Kidney glomerular epithelial cell (primary cell): ENCODE measurements around the gene TBC1D14.
"Not testable (repeated sequence)": the region's sequence is repeated elsewhere in the genome, so short reads cannot be mapped to it uniquely, and the experiment has no call there.

ENCODE experiments used
- DNase-seq: peaks from one replicate; lab custom pipeline; 2025; lab: John Stamatoyannopoulos, UW

TBC1D14 gene

GRCh38 chr4:6910340-6910959, 824 bp downstream of the TBC1D14 start:
- DNase-seq, result peak; percentile 6

DNA sequence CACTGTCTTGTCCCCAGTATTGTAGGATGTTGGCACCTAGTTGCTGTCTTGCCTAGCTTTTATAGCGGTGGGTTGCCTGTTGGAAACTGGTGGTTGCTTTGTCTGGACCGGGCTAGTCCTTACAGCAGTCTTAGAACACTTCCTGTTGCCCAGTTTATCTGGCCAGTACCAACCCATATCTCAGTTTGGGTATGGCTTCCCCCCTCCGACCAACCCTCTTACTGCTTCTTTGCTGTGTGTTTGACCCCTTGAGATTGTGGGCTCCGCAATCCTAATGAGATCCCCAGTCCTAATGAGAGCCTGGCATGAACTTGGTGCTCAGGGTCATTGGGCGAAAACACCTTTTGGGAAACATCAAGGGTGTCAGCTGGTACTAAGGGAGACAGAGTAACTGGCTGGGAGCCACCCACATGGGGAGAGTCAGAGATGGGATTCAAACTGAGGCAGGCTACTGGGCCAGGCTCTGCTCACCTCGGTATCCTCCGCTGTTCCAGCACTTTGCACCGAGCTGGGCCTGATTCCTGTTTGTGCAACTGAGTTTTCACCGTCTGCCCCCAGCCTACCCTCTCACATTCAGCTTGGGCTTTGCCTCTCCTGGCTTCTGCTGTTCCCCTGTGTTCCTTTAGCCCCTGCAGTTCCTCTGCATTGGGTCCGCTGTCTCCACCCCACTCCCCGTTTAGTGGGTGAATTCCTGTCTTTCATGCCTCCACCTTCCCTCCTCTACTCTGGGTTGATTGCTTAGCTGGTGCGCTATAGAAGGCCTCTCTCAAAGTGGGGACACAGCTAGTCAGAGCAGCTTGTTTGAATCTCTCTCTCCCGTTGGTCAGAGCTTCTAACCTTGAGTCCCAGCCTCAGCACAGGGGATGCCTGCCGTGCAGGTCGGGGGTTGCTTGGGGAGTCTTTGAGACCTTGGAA, 1.6 kb downstream of the TBC1D14 start:
- DNase-seq, result no peak

- not testable (repeated sequence) for DNase-seq
Measured at GRCh38 chr4:6911917-6912316, 2.3 kb downstream of the TBC1D14 start.

DNA sequence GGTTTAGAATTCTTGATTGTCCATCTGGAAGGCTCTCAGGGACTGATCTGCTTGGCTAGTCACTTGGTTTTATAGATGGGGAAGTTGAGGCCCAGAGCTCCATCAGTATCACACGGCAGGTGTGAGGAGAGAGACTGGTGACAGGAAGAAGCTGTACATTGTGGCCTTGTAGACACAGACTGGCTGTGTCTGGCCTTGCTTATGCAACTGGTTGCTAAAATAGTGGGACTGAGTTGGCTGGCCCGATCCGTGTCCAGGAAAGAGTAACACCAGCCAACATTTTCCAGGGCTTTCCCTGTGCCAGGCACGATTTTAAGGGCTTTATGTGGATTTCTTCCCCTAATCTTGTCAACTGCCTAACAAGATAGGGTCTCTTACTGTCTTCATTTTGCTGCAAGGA, 2.8 kb downstream of the TBC1D14 start:
- DNase-seq, result no peak

- no peak for DNase-seq
Measured at GRCh38 chr4:6913350-6913905, 3.8 kb downstream of the TBC1D14 start.

- DNase-seq, result no peak
Measured at GRCh38 chr4:6914448-6914847, 4.8 kb downstream of the TBC1D14 start.

DNA sequence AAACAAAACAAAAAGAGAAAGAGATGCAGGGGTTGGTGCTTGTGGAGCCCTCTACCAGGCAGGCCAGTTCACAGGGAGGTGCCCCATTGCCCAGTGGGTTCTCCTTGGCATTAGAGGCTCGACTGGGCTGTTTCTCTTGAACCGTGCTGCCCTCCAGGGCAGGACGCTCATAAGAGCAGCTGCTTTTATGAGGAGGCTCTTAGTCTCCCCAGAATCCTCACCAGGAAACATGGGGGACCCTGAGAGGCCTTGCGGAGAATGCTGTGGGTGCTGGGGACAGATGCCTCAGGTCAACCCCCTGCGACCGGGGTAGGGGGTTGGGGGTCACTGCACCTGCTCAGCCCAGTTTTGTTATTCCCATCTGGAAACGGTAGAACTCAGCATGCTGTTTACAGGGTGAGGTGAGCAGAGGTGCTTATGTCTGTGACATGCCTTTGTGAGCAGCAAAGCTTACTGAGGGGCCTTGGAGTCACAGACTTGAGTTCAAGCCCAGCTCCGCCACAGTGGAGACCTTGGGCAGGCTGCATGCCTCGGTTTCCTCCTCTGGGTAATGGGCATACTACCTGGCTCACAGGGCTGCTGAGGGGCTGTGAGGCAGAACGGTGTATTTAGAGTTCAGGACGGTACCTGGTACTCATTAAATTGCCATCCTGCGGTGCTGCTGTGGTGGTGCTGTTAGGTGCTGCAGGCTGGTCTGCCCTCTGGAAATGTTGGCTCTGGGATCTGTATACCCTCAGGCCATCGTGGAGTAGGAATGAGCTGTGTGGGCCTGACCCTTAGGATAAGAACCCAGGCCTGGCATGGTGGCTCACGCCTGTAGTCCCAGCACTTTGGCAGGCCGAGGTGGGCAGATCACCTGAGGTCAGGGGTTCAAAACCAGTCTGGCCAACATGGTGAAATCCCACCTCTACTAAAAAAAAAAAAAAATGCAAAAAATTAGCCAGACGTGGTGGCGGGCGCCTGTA, 5.7 kb downstream of the TBC1D14 start:
- DNase-seq, result no peak

DNA sequence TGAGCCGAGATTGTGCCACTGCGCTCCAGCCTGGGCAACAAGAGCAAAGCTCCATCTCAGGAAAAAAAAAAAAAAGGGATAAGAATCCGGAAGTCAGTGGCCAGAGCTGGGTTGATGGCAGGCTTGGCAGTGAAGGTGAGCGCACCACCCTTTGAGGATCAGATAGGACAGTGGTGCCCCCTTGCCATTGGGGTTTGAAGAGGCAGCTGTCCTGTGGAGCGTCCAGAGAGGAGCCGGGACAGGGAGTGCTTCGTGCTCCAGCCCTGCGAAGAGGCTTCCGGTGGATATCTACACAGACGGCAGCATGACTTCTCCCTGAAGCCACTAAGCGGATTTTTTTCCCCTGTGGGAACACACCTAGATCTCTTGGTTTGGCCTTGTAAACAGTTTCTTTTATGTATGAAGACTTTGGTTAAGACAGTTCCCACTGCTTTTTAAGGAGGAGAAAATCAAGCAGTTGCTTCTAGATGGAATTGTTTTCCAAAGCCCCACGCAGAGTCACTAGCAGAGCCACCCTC, 6.5 kb downstream of the TBC1D14 start:
- DNase-seq, result no peak

DNA sequence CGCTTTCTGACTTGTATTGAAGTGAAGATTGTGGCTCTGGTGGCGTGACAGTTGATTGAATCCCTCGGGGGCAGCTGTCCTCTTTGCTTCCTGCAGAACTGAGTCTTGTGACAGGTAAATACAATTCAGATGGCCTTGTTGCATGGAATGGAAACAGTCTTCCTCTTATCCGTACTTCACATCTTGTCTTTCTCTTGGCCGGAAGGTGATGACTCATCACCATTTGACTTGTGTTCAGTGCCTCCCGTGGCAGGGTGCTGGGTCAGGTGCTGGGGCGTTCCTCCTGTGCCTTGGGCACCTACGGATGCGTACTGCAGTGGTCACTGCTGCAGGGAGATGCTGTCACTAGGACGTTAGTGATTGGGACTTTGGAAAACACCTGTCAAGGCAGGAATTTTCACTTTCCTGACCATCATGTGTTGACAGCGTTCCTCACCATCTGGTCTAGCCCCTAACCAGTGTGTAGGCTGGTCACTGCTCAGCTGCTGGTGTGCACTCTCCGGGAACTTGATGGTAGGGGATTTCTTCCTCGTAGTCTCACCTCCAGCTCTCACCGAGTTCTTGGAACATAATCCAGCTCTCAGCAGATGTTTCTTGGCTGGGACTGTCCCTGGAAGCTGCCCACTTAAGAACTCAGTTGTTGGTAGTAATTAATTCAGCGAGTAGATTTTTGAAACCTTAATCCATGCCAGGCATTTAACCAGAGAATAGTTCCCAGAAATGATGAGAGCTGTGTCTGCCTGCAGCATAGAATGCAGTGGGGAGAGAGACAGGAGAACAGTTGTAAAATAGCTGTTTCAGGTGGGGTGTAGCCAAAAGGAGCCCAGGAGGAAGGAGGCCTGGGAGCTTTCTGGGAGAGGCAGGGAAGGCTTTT, 7.2 kb downstream of the TBC1D14 start:
- no peak for DNase-seq

GRCh38 chr4:6917461-6918271, 8.0 kb downstream of the TBC1D14 start:
- DNase-seq, result peak; percentile 12

GRCh38 chr4:6918338-6918737, 8.7 kb downstream of the TBC1D14 start:
- DNase-seq, result no peak

DNA sequence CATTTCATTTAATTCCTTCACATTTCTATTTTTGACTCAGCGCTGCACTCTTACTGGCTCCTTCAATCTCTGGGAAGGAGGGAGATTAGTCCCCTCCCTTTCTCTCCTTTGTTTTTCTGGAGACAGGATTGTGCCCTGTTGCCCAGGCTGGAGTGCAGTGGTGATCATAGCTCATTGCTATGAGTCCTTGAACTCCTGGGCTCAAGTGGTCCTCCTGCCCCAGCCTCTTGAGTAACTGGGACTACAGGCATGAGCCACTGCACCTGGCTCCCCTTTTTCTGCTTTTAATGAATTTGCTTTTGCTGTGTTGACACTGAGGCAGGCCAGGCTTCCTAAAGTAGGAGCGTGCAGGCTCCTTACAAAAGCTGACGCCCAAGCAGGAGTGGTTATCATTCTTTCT, 10.5 kb downstream of the TBC1D14 start:
- no peak for DNase-seq

DNA sequence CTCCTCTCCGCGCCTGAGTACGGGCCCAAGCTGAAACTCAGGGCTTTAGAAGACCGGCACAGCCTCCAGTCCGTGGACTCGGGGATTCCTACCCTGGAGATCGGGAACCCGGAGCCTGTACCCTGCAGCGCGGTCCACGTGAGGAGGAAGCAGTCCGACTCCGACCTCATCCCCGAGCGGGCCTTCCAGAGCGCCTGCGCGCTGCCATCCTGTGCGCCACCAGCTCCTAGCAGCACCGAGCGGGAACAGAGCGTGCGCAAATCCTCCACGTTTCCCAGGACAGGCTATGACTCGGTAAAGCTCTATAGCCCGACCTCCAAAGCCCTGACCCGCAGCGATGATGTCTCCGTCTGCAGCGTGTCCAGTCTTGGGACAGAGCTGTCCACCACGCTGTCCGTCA, 13.9 kb downstream of the TBC1D14 start:
- no peak for DNase-seq

GRCh38 chr4:6924361-6924779, 14.7 kb downstream of the TBC1D14 start:
- no peak for DNase-seq

DNA sequence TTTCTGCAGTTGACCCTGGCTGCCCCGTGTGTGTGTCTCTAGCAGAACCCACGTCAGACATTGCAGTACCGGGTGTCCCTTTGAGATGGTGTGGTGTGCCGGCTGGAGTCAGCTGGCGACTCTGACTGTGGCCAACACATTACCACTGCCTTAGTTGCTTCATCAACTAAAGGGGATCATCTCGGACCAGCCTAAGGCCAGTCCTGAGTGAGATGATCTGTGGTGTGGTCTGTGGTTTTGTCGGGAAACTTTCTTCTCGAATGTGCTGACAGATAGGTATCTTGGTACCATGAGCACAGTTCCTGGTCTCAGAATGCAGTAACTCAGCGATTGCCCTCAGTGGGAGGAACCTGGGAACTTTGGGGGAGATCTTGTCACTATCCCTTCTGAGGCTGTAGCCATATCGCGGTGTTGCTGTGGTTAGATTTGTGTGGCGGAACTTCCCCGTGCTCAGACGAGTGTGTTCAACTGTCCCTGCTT, 15.8 kb downstream of the TBC1D14 start:
- no peak for DNase-seq

DNA sequence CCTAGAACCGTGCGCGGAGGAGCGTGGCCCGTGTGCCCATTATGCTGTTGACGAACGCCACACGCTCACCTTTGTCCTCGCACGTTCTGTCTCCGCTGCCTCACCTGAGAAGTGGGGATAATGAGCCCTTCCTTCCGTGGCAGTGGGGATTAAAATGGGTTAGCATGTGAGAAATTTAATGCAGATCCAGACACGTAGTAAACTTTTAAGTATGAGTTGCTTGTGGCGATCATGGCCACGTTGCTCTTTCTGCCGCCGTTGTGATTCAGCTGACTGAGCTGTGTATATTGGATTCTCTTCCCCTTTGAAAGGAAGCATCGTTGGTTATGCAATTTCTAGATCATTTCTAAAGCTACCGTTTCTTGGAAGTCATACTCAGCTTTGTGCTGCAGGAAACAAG, 16.5 kb downstream of the TBC1D14 start:
- DNase-seq, result no peak

DNA sequence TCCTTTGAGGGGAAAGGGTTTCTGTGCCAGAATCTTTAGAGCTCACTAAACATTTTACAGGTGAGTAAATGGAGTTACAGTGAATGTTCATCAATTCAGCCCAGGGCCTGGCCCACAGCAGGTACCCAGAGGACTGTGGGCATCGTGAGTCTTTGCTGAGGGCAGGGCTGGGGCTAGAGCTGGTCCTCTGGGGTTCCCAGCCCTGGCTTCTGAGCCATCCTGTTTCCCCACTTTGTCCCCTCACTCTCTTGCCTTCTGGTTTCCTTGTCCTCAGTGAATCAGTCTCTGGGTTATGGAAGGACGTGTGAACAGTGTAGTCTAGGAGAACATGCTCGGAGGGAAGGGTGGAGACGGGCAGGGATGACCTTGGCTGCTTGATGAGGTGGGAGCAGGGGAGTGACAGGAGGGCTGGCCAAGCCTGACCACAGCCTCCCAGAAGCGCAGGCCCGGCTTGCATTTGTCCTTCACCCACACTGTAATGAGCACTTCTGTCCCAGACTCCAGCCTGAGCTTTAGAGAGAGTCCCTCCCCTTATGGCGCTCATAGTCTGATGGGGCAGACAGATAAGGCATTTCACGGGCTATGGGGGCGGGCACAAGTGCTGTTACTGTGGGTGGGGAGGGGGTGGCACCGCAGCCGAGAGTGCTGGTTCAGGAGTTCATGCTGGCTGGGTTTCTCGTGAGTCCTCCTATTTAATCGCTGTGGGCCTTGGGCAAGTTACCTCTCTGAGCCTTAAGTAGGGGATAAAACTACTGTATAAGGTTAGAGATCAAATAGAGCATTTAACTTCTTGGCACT, 17.3 kb downstream of the TBC1D14 start:
- DNase-seq, result peak; percentile 55

GRCh38 chr4:6928081-6928480, 18.5 kb downstream of the TBC1D14 start:
- DNase-seq, result no peak

DNA sequence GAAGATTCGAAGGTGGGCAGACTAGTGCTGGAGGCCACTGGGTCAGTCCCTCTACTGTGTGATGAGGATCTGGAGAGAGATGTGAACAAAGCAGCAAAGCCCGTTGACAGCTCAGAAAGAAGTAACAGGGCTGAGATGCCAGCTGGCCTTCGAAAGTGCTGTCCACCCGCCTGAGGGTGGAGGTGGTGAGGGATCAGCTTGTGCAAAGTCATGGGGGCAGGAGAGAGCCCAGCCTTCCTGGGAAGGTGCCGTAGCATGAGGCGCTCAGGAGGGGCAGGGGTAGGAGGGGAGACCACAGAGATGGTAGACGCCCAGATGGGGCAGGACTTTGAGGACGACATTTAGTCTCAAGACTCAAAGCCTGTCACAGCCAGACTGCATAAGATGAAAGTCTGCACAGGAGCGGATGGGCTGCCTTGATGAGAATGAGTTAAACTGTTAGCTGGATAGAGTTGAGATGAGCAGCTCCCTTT, 19.7 kb downstream of the TBC1D14 start:
- no peak for DNase-seq
